ENCODE data around the gene TMEM117.

GRCh38 chr12:44052554-44052953 lies 216.7 kb downstream of the TMEM117 start:
- TF ChIP-seq POLR2A (IDR thresholded peaks at IDR 0.05) (no peak), CTCF (IDR thresholded peaks at IDR 0.05) (no peak)

Data from tibial nerve (tissue), 3 donors.